DOHH2 (cell line): ENCODE data around the gene CASR.

Source experiments
- CTCF ChIP-seq: fragments of 200-600 bp; sonication (generic); IDR thresholded peaks from one replicate; pipeline ENCODE4 v1.5.1; 2014; ENCODE audit warnings: antibody characterized with exemption, mild to moderate bottlenecking, low read depth, low read length; ENCODE audit not compliant: poor library complexity, severe bottlenecking
- EZH2phosphoT487 ChIP-seq: fragments of 200-600 bp; sonication (generic); IDR thresholded peaks from 2 replicates; pipeline ENCODE4 v1.6.1; 2017; ENCODE audit warnings: borderline replicate concordance, mild to moderate bottlenecking, antibody characterized with exemption, low read length, moderate library complexity, mixed read lengths

GRCh38 chr3:122148941-122149627 is 34.4 kb upstream of the CASR start:
- TF ChIP-seq CTCF (no peak), EZH2phosphoT487 (no peak)
